Astrocyte (in vitro differentiated cells and primary cell): ENCODE measurements around the gene RPRM. TPM values are rescaled to one million over a fixed set of nuclear protein-coding genes. Genes with fewer than 3 reads are reported as not detected.

Experiments
- DNase-seq: peaks from one replicate; pipeline ENCODE4 v3.0.0-alpha.2; 2010; ENCODE audit warnings: low read depth
- FAIRE-seq: peaks from 2 replicates; lab custom pipeline; 2011; peaks lifted over from hg19 to GRCh38; lab: Jason Lieb, UNC
- H2AFZ ChIP-seq: 2 replicates; pipeline ENCODE4 v1.6.0; 2012; ENCODE audit warnings: low read depth, low read length, inconsistent platforms
- H3K27ac ChIP-seq: 2 replicates; pipeline ENCODE4 v1.5.1; 2011; ENCODE audit warnings: low read depth, low read length, inconsistent platforms
- H3K27me3 ChIP-seq: 2 replicates; pipeline ENCODE4 v1.6.0; 2011; ENCODE audit warnings: low read length, inconsistent platforms; ENCODE audit not compliant: insufficient read depth
- H3K36me3 ChIP-seq: 2 replicates; pipeline ENCODE4 v1.5.1; 2011; ENCODE audit warnings: low read length, inconsistent platforms; ENCODE audit not compliant: insufficient read depth
- H3K4me1 ChIP-seq: 2 replicates; pipeline ENCODE4 v1.5.1; 2011; ENCODE audit warnings: low read length, inconsistent platforms; ENCODE audit not compliant: insufficient read depth
- H3K4me2 ChIP-seq: 2 replicates; pipeline ENCODE4 v1.6.0; 2012; ENCODE audit warnings: low read length, inconsistent platforms
- H3K4me3 ChIP-seq: 2 replicates; pipeline ENCODE4 v1.5.1; 2011; ENCODE audit warnings: low read depth, mild to moderate bottlenecking, low read length, inconsistent platforms; ENCODE audit not compliant: insufficient read depth
- H3K79me2 ChIP-seq: 2 replicates; pipeline ENCODE4 v1.6.0; 2012; ENCODE audit warnings: mild to moderate bottlenecking, low read length, inconsistent platforms; ENCODE audit not compliant: insufficient read depth
- H3K9ac ChIP-seq: 2 replicates; pipeline ENCODE4 v1.6.0; 2012; ENCODE audit warnings: mild to moderate bottlenecking, low read length, inconsistent platforms
- H3K9me3 ChIP-seq: 2 replicates; pipeline ENCODE4 v1.5.1; 2012; ENCODE audit warnings: low read depth, mild to moderate bottlenecking, low read length, inconsistent platforms; ENCODE audit not compliant: insufficient read depth
- H4K20me1 ChIP-seq: 2 replicates; pipeline ENCODE4 v1.6.0; 2012; ENCODE audit warnings: low read length, inconsistent platforms; ENCODE audit not compliant: insufficient read depth
- H3K27ac Mint-ChIP-seq: one replicate; pipeline ENCODE4 v1.8.0; 2021; ENCODE audit warnings: mild to moderate bottlenecking, mixed read lengths; ENCODE audit not compliant: unreplicated experiment
- H3K27me3 Mint-ChIP-seq: one replicate; pipeline ENCODE4 v1.8.0; 2021; ENCODE audit warnings: low read depth, mixed read lengths; ENCODE audit not compliant: unreplicated experiment
- H3K36me3 Mint-ChIP-seq: one replicate; pipeline ENCODE4 v1.8.0; 2021; ENCODE audit warnings: low read depth, mixed read lengths; ENCODE audit not compliant: unreplicated experiment
- H3K4me1 Mint-ChIP-seq: one replicate; pipeline ENCODE4 v1.8.0; 2021; ENCODE audit warnings: low read depth, mixed read lengths; ENCODE audit not compliant: unreplicated experiment
- H3K4me3 Mint-ChIP-seq: one replicate; pipeline ENCODE4 v1.8.0; 2021; ENCODE audit warnings: mild to moderate bottlenecking, moderate library complexity, mixed read lengths; ENCODE audit not compliant: unreplicated experiment
- H3K9me3 Mint-ChIP-seq: one replicate; pipeline ENCODE4 v1.8.0; 2021; ENCODE audit warnings: mild to moderate bottlenecking, mixed read lengths; ENCODE audit not compliant: unreplicated experiment
- CTCF ChIP-seq: IDR thresholded peaks from 2 replicates; pipeline ENCODE4 v1.5.1; 2011; ENCODE audit warnings: low read depth, mild to moderate bottlenecking, inconsistent platforms, low read length, moderate library complexity; ENCODE audit not compliant: insufficient read depth
- EZH2 ChIP-seq: IDR thresholded peaks from 2 replicates; pipeline ENCODE4 v1.6.1; 2012; ENCODE audit warnings: mild to moderate bottlenecking, low read length, inconsistent platforms; ENCODE audit not compliant: insufficient read depth
- total RNA-seq: library from RNA; stranded (reverse); gene quantifications from 2 replicates; pipeline ENCODE4 v1.2.1, GENCODE V29; 2021

Gene RPRM
- total RNA-seq, 1 donor from 2014 or later, result 0.86 TPM

GRCh38 chr2:153476491-153476815, 2.1 kb downstream of the RPRM start:
- DNase-seq, result no peak
- Mint-ChIP-seq H3K27ac (no peak overlapping the region), H3K4me3 (peak overlapping the region; percentile 46), H3K27me3 (peaks cover 47% of the 10 kb centered on the region), H3K4me1 (no peaks in the 10 kb centered on the region), H3K9me3 (no peaks in the 10 kb centered on the region), H3K36me3 (no peaks in the 10 kb centered on the region)
- Histone ChIP-seq H3K9me3 (no peaks in the 10 kb centered on the region), H3K4me3 (no peak overlapping the region), H3K27ac (no peak overlapping the region), H4K20me1 (no peaks in the 10 kb centered on the region), H3K9ac (no peak overlapping the region), H3K4me2 (no peak overlapping the region), H3K4me1 (peaks cover 7% of the 10 kb centered on the region), H3K27me3 (peaks cover 41% of the 10 kb centered on the region), H3K79me2 (no peaks in the 10 kb centered on the region), H3K36me3 (no peaks in the 10 kb centered on the region), H2AFZ (no peak overlapping the region)
- no peak for FAIRE-seq
- TF ChIP-seq EZH2 (no peak), CTCF (no peak)

- H3K4me3 ChIP-seq, result no peak overlapping the region
Measured at GRCh38 chr2:153474876-153475435, 3.6 kb downstream of the RPRM start.

More at GRCh38 chr2:153474876-153475435, 3.6 kb downstream of the RPRM start:
- Mint-ChIP-seq H3K4me1 (no peaks in the 10 kb centered on the region), H3K4me3 (no peak overlapping the region), H3K9me3 (no peaks in the 10 kb centered on the region), H3K27ac (no peak overlapping the region), H3K36me3 (no peaks in the 10 kb centered on the region), H3K27me3 (peaks cover 46% of the 10 kb centered on the region)
- Histone ChIP-seq H3K79me2 (no peaks in the 10 kb centered on the region), H3K27ac (no peak overlapping the region), H3K9ac (no peak overlapping the region), H3K36me3 (no peaks in the 10 kb centered on the region), H2AFZ (no peak overlapping the region), H4K20me1 (no peaks in the 10 kb centered on the region), H3K4me1 (peaks cover 7% of the 10 kb centered on the region), H3K27me3 (peaks cover 41% of the 10 kb centered on the region), H3K4me2 (no peak overlapping the region), H3K9me3 (no peaks in the 10 kb centered on the region)
- no peak for TF ChIP-seq CTCF
- no peak for TF ChIP-seq EZH2
- DNase-seq, result no peak
- FAIRE-seq, result no peak
